IPS-NIHi7 (cell line): ENCODE measurements around the gene RAD52.

Experiments
- DNase-seq: peaks from one replicate; pipeline ENCODE4 v3.0.0; 2012; ENCODE audit warnings: mixed read lengths; ENCODE audit errors: extremely low spot score

Gene RAD52

DNA sequence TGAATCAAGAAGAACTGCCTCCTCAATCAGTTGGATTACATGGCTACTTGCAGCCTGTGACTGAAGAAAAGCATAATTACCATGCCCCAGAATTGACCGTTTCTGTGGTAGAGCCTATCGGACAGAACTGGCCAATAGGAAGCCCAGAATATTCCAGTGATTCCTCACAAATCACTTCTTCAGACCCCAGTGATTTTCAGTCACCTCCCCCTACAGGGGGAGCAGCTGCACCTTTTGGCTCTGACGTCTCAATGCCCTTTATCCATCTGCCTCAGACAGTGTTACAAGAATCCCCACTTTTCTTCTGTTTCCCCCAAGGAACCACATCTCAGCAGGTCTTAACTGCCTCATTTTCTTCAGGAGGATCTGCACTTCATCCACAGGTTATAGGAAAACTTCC lies 80.8 kb downstream of the RAD52 start:
- peak; percentile 44 for DNase-seq

DNA sequence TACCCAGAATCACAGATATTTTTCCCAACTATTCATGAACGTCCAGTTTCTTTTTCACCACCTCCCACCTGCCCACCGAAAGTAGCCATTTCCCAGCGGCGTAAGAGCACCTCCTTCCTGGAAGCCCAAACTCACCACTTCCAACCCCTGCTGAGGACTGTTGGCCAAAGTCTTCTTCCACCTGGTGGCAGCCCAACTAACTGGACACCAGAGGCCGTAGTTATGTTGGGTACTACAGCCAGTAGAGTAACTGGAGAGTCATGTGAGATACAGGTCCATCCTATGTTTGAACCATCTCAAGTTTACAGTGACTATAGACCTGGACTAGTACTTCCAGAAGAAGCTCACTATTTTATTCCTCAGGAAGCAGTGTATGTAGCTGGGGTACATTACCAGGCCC lies 81.6 kb downstream of the RAD52 start:
- no peak for DNase-seq

DNA sequence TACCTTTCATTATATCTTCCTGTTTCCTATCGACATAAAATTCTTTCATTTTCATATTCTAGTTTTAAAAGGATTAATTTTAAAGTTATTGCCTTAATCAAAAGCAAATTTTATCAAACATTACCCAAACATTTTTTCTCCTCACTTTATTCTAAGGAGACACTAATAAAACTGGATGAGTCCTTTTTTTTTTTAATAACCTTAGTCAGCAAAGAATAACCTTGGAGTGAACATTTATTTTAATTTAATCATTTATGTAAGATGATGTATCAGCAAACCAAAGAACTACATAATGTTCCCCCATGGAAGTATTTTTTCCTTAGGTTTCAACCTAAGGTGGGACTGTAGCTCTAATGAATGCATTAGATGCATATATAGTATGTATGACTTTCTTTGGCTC lies 83.9 kb downstream of the RAD52 start:
- no peak for DNase-seq

DNA sequence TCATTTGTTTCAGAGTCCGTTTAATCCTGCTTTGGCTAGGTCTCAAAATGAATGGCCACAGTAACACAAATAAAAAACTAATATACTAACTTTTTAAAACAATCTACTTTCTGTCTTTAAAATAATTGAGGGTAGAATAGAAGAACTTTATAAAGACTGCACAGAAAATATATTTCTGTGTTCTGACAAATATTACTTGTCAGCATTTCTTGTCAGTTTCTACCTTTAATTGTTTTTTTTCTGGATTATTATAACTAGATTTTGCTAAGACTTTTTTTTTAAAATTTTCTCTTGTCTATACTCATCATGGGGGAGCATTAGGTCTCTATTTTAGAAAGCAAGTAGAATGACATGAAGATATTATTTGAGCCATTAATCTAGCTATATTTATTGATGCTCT lies 86.2 kb downstream of the RAD52 start:
- DNase-seq = no peak

DNA sequence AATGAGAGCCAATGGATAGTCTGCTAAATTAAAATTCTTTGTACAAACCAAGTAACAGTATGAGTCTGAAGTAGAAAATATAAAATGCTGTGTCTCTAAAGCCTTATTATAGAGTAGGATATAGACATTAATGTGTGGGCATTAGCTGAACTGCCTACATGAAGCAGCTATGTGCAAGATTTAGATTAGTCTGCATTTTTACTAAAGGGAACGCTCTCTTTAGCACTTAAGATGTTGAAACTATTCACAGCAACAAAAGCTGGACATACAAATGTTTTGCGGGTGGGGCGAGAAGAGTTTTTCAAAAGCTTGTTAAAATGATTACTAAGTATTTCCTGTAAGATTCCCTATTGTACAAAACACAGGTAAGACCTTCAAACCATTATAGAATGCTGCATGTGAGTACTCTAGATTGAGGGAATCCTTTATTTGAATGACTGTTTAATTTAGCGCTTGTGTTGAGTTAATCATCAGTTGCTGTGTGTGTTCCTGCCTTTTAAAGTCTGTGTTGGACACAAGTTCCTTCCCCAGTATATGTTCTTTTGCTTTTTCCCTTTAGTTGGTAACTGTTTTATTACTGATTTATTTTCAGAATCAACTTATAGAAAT lies 87.1 kb downstream of the RAD52 start:
- DNase-seq = no peak
